HepG2 (cell line): Measurements from ENCODE around the gene GAREM2. TPM values are rescaled to one million over a fixed set of nuclear protein-coding genes. Genes with fewer than 3 reads are reported as not detected.
A peak's percentile ranks its signal among the peaks of the same experiment; 100 is the strongest.

Experiments used
- ARID2 ChIP-seq: sonication (generic); formaldehyde crosslinking; IDR thresholded peaks from 2 replicates; pipeline ENCODE4 v1.8.1; 2022; ENCODE audit warnings: mild to moderate bottlenecking, missing genetic modification reagents, borderline replicate concordance
- CAMTA2 ChIP-seq: sonication (generic); formaldehyde crosslinking; IDR thresholded peaks from 2 replicates; pipeline ENCODE4 v1.4.0; 2020; ENCODE audit warnings: mild to moderate bottlenecking, missing genetic modification reagents, borderline replicate concordance
- IKZF4 ChIP-seq: sonication (generic); formaldehyde crosslinking; IDR thresholded peaks from 2 replicates; pipeline ENCODE4 v1.5.1; 2020; ENCODE audit warnings: borderline replicate concordance, mild to moderate bottlenecking, low read depth, missing genetic modification reagents; ENCODE audit errors: not compliant biosample characterization
- MAFG ChIP-seq: sonication (generic); formaldehyde crosslinking; IDR thresholded peaks from 2 replicates; pipeline ENCODE4 v1.5.1; 2020; ENCODE audit warnings: mild to moderate bottlenecking, missing genetic modification reagents
- MED8 ChIP-seq: sonication (generic); formaldehyde crosslinking; IDR thresholded peaks from 2 replicates; pipeline ENCODE4 v1.8.1; 2023; ENCODE audit warnings: mild to moderate bottlenecking, missing genetic modification reagents; ENCODE audit not compliant: insufficient replicate concordance
- NONO ChIP-seq, 2 experiments: fragments of 450-650 bp in 1 of 2; sonication (generic) in 1 of 2; formaldehyde crosslinking in 1 of 2; IDR thresholded peaks in 1 of 2; conservative IDR thresholded peaks in 1 of 2; 2 replicates each; pipeline versions ENCODE4 v1.6.1 to v1.8.0; 2017 to 2022; ENCODE audit warnings: mild to moderate bottlenecking in 1 of 2, missing genetic modification reagents in 1 of 2, moderate library complexity in 1 of 2
- SMAD1 ChIP-seq: sonication (generic); formaldehyde crosslinking; IDR thresholded peaks from 2 replicates; pipeline ENCODE4 v1.4.0; 2020; ENCODE audit warnings: missing genetic modification reagents, low read depth, mild to moderate bottlenecking, borderline replicate concordance
- SP1 ChIP-seq, 2 experiments: fragments of 450-650 bp in 1 of 2; sonication (generic) in 1 of 2; formaldehyde crosslinking in 1 of 2; IDR thresholded peaks; 2 replicates each; pipeline versions ENCODE4 v1.4.0 to v1.6.1; 2016 to 2020; ENCODE audit warnings: missing genetic modification reagents in 1 of 2
- SP4 ChIP-seq: sonication (generic); formaldehyde crosslinking; IDR thresholded peaks from 2 replicates; pipeline ENCODE4 v1.8.1; 2023; ENCODE audit warnings: mild to moderate bottlenecking, missing genetic modification reagents
- ZBTB42 ChIP-seq: sonication (generic); formaldehyde crosslinking; IDR thresholded peaks from 2 replicates; pipeline ENCODE4 v1.5.0; 2020; ENCODE audit warnings: mild to moderate bottlenecking, missing genetic modification reagents
- ZNF354B ChIP-seq: sonication (generic); formaldehyde crosslinking; IDR thresholded peaks from 2 replicates; pipeline ENCODE4 v1.8.0; 2022; ENCODE audit warnings: mild to moderate bottlenecking, missing genetic modification reagents
- ZNF816 ChIP-seq: sonication (generic); formaldehyde crosslinking; IDR thresholded peaks from 2 replicates; pipeline ENCODE4 v1.8.0; 2022; ENCODE audit warnings: missing genetic modification reagents, mild to moderate bottlenecking, borderline replicate concordance
- ZNF891 ChIP-seq: sonication (generic); formaldehyde crosslinking; IDR thresholded peaks from 2 replicates; pipeline ENCODE4 v1.5.0; 2020; ENCODE audit warnings: mild to moderate bottlenecking, missing genetic modification reagents
- polyA plus RNA-seq, 8 experiments: library from polyadenylated mRNA; depleted of rRNA in 3 of 8; stranded (reverse) in 7 of 8; unstranded in 1 of 8; fragments of >200 nt; fragmentation: Illumina TruSeq in 4 of 8; extraction: Trizol in 4 of 8; gene quantifications; 2 replicates each; pipeline versions ENCODE4 v1.2.1 to v1.2.3, GENCODE V29; 2011 to 2016; ENCODE audit warnings: low read depth in 4 of 8, missing spikeins in 1 of 8, mixed read lengths in 1 of 8; ENCODE audit not compliant: insufficient read depth in 1 of 8
- total RNA-seq, 5 experiments: library from RNA; depleted of rRNA; stranded (reverse); fragments of >200 nt; fragmentation: Illumina TruSeq; extraction: Trizol; gene quantifications; 2 replicates each; pipeline ENCODE4 v1.2.3, GENCODE V29; 2016; ENCODE audit warnings: low read depth in 1 of 5
- TF ChIP-seq, protein P1 (sequence below): sonication (generic); formaldehyde crosslinking; IDR thresholded peaks from 2 replicates; pipeline ENCODE4 v1.5.0; 2020; ENCODE audit warnings: mild to moderate bottlenecking, missing genetic modification reagents, moderate library complexity
- TF ChIP-seq, protein P2 (sequence below): sonication (generic); IDR thresholded peaks from 2 replicates; pipeline ENCODE4 v1.6.1; 2016; ENCODE audit warnings: low read depth, borderline replicate concordance
- TF ChIP-seq, protein P3 (sequence below): IDR thresholded peaks from 2 replicates; pipeline ENCODE4 v1.6.1; 2016; ENCODE audit warnings: mild to moderate bottlenecking
- TF ChIP-seq, protein P4 (sequence below): sonication (generic); formaldehyde crosslinking; IDR thresholded peaks from 2 replicates; pipeline ENCODE4 v1.8.0; 2022; ENCODE audit warnings: mild to moderate bottlenecking, missing genetic modification reagents
- TF ChIP-seq, protein P5 (sequence below): sonication (generic); formaldehyde crosslinking; IDR thresholded peaks from 2 replicates; pipeline ENCODE4 v1.5.1; 2020; ENCODE audit warnings: missing genetic modification reagents, mild to moderate bottlenecking, borderline replicate concordance

The GAREM2 gene
- total and polyA plus RNA-seq, 2 of the 13 experiments (the other 11 are each of a cell fraction or from before 2014, with no cell fraction given), result 0.29 to 0.38 TPM

DNA sequence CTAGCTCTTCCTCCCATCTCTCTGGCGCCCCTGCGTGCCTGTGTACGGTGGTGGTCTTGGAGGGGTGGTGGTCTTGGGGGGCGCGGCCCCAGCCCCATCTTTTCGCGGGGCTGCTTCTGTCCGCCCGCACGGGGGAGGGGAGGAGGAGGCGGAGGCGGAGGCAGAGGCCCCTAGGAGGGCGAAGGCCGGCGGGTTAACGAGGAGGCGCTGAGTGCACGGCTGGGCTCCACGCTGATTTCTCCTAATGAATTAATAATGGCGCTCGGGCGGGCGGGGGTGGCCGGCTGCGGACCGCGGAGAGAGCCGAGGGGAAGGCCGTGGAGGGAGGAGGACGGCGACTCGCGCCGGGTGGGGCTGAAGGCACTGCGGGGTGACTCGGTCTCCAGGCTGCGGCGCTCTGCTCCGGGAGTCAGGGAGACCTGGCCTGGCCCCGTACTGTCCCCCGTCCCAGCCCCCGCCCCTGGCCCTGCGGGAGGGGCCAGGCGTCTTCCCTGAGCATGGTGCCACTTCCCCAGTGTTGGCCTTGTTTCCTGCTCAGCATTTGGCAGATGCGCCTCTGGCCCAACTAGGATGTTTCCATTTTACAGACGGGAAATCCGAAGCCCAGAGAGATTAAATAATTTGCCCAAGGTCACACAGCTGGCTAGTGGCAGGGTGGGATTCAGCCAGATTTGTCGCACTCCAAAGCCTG lies 6.0 kb downstream of the GAREM2 start (continued):
- TF ChIP-seq, protein P1, sequence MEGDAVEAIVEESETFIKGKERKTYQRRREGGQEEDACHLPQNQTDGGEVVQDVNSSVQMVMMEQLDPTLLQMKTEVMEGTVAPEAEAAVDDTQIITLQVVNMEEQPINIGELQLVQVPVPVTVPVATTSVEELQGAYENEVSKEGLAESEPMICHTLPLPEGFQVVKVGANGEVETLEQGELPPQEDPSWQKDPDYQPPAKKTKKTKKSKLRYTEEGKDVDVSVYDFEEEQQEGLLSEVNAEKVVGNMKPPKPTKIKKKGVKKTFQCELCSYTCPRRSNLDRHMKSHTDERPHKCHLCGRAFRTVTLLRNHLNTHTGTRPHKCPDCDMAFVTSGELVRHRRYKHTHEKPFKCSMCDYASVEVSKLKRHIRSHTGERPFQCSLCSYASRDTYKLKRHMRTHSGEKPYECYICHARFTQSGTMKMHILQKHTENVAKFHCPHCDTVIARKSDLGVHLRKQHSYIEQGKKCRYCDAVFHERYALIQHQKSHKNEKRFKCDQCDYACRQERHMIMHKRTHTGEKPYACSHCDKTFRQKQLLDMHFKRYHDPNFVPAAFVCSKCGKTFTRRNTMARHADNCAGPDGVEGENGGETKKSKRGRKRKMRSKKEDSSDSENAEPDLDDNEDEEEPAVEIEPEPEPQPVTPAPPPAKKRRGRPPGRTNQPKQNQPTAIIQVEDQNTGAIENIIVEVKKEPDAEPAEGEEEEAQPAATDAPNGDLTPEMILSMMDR (CRISPR knock-in tag), result peak; percentile 36
- TF ChIP-seq SP4 (CRISPR knock-in tag) (peak; percentile 49; the same call in 1 of the 2 replicates), IKZF4 (CRISPR knock-in tag) (no peak), SP1 (IDR thresholded peaks at IDR 0.05) (no peak), SP1 (CRISPR knock-in tag; IDR thresholded peaks at IDR 0.05) (0 out of 2 replicates have a peak, but pooled peaks have one; percentile 18), ZBTB42 (CRISPR knock-in tag) (no peak), SMAD1 (CRISPR knock-in tag) (no peak), CAMTA2 (CRISPR knock-in tag) (no peak), ZNF891 (CRISPR knock-in tag) (no peak), ZNF816 (CRISPR knock-in tag) (no peak), ARID2 (CRISPR knock-in tag) (no peak), MAFG (CRISPR knock-in tag) (no peak), ZNF354B (CRISPR knock-in tag) (no peak), NONO (IDR thresholded peaks at IDR 0.05) (no peak), NONO (CRISPR knock-in tag; conservative IDR thresholded peaks at IDR 0.05) (no peak), MED8 (CRISPR knock-in tag) (no peak)
- TF ChIP-seq, protein P2, sequence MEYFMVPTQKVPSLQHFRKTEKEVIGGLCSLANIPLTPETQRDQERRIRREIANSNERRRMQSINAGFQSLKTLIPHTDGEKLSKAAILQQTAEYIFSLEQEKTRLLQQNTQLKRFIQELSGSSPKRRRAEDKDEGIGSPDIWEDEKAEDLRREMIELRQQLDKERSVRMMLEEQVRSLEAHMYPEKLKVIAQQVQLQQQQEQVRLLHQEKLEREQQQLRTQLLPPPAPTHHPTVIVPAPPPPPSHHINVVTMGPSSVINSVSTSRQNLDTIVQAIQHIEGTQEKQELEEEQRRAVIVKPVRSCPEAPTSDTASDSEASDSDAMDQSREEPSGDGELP, result no peak
- TF ChIP-seq, protein P3, sequence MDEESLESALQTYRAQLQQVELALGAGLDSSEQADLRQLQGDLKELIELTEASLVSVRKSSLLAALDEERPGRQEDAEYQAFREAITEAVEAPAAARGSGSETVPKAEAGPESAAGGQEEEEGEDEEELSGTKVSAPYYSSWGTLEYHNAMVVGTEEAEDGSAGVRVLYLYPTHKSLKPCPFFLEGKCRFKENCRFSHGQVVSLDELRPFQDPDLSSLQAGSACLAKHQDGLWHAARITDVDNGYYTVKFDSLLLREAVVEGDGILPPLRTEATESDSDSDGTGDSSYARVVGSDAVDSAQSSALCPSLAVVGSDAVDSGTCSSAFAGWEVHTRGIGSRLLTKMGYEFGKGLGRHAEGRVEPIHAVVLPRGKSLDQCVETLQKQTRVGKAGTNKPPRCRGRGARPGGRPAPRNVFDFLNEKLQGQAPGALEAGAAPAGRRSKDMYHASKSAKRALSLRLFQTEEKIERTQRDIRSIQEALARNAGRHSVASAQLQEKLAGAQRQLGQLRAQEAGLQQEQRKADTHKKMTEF (CRISPR knock-in tag), result no peak
- TF ChIP-seq, protein P4, sequence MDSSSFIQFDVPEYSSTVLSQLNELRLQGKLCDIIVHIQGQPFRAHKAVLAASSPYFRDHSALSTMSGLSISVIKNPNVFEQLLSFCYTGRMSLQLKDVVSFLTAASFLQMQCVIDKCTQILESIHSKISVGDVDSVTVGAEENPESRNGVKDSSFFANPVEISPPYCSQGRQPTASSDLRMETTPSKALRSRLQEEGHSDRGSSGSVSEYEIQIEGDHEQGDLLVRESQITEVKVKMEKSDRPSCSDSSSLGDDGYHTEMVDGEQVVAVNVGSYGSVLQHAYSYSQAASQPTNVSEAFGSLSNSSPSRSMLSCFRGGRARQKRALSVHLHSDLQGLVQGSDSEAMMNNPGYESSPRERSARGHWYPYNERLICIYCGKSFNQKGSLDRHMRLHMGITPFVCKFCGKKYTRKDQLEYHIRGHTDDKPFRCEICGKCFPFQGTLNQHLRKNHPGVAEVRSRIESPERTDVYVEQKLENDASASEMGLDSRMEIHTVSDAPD (CRISPR knock-in tag), result no peak
- TF ChIP-seq, protein P5, sequence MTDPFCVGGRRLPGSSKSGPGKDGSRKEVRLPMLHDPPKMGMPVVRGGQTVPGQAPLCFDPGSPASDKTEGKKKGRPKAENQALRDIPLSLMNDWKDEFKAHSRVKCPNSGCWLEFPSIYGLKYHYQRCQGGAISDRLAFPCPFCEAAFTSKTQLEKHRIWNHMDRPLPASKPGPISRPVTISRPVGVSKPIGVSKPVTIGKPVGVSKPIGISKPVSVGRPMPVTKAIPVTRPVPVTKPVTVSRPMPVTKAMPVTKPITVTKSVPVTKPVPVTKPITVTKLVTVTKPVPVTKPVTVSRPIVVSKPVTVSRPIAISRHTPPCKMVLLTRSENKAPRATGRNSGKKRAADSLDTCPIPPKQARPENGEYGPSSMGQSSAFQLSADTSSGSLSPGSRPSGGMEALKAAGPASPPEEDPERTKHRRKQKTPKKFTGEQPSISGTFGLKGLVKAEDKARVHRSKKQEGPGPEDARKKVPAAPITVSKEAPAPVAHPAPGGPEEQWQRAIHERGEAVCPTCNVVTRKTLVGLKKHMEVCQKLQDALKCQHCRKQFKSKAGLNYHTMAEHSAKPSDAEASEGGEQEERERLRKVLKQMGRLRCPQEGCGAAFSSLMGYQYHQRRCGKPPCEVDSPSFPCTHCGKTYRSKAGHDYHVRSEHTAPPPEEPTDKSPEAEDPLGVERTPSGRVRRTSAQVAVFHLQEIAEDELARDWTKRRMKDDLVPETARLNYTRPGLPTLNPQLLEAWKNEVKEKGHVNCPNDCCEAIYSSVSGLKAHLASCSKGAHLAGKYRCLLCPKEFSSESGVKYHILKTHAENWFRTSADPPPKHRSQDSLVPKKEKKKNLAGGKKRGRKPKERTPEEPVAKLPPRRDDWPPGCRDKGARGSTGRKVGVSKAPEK (CRISPR knock-in tag), result no peak
